MCF 10A (cell line): Measurements from ENCODE around the gene ARHGAP24. TPM values are rescaled to one million over a fixed set of nuclear protein-coding genes. Genes with fewer than 3 reads are reported as not detected.
"Not testable (repeated sequence)": the region's sequence is repeated elsewhere in the genome, so short reads cannot be mapped to it uniquely, and the experiment has no call there.

ENCODE experiments used
- BruUV-seq: library from RNA; stranded (reverse); fragments of 400-500 nt; replicated peaks from 2 replicates; lab custom pipeline; 2021; lab: Mats Ljungman, UMichigan
- CTCF ChIA-PET: fragments of 300-600 bp; sonication (Branson Sonifier 250); formaldehyde crosslinking; extraction: SDS; loops from one replicate; lab custom pipeline; 2021; ENCODE audit warnings: antibody characterized with exemption, inconsistent platforms; lab: Yijun Ruan, JAX
- POLR2A ChIA-PET: fragments of 300-600, 350-650 bp; sonication (Branson Sonifier 250); formaldehyde crosslinking; extraction: SDS; loops from one replicate; lab custom pipeline; 2020; ENCODE audit warnings: antibody characterized with exemption, inconsistent platforms; lab: Yijun Ruan, JAX
- DNase-seq: peaks from one replicate; pipeline ENCODE4 v3.0.0-alpha.2; 2018; ENCODE audit not compliant: unreplicated experiment
- H3K27ac Mint-ChIP-seq: one replicate; pipeline ENCODE4 v1.8.0; 2022; ENCODE audit warnings: mild to moderate bottlenecking, low read depth, mixed read lengths; ENCODE audit not compliant: unreplicated experiment
- H3K27me3 Mint-ChIP-seq: one replicate; pipeline ENCODE4 v1.8.0; 2022; ENCODE audit warnings: mixed read lengths; ENCODE audit not compliant: insufficient read depth, unreplicated experiment
- H3K36me3 Mint-ChIP-seq: one replicate; pipeline ENCODE4 v1.8.0; 2022; ENCODE audit warnings: mild to moderate bottlenecking, moderate library complexity, mixed read lengths; ENCODE audit not compliant: insufficient read depth, unreplicated experiment
- H3K4me1 Mint-ChIP-seq: one replicate; pipeline ENCODE4 v1.8.0; 2022; ENCODE audit warnings: mixed read lengths; ENCODE audit not compliant: insufficient read depth, unreplicated experiment
- H3K4me3 Mint-ChIP-seq: one replicate; pipeline ENCODE4 v1.8.0; 2022; ENCODE audit warnings: mild to moderate bottlenecking, moderate library complexity, mixed read lengths; ENCODE audit not compliant: unreplicated experiment
- H3K9me3 Mint-ChIP-seq: one replicate; pipeline ENCODE4 v1.8.0; 2022; ENCODE audit warnings: mixed read lengths; ENCODE audit not compliant: unreplicated experiment
- CTCF ChIP-seq: fragments of 200-600 bp; IDR thresholded peaks from one replicate; pipeline ENCODE4 v1.8.0; 2022; ENCODE audit warnings: antibody characterized with exemption, mild to moderate bottlenecking; ENCODE audit not compliant: unreplicated experiment
- intact Hi-C: fragments of 100-400 bp; cut with micrococcal nuclease; formaldehyde crosslinking; loops from 2 replicates; pipeline ENCODE4 v1.14.1; 2022
- total RNA-seq: library from RNA; stranded (reverse); gene quantifications from 2 replicates; pipeline ENCODE4 v1.2.3, GENCODE V29; 2022

Gene ARHGAP24
- total RNA-seq, 1 experiment from 2014 or later, result 2.6 TPM

- Mint-ChIP-seq H3K9me3 (no peaks in the 10 kb centered on the region), H3K36me3 (no peaks in the 10 kb centered on the region), H3K27ac (no peak overlapping the region), H3K4me1 (no peaks in the 10 kb centered on the region), H3K27me3 (no peaks in the 10 kb centered on the region), H3K4me3 (no peak overlapping the region)
- intact Hi-C loops, result no loop called here
- ChIA-PET CTCF (no interaction called here), POLR2A (interaction anchor here (1.0 kb wide), 1 partner anchor 122 kb away, joined by 4 read pairs; no protein-coding TSS in a partner anchor)
- TF ChIP-seq CTCF, result no peak
- DNase-seq, result peak; percentile 13
- no TSS peak for BruUV-seq
These were observed 426.6 kb downstream of the ARHGAP24 start for GRCh38 chr4:85901500-85901899.

- POLR2A ChIA-PET, H3K27me3 Mint-ChIP-seq, H3K27ac Mint-ChIP-seq, DNase-seq, H3K4me3 Mint-ChIP-seq, H3K4me1 Mint-ChIP-seq, H3K9me3 Mint-ChIP-seq, BruUV-seq, H3K36me3 Mint-ChIP-seq, intact Hi-C loops: not testable (repeated sequence)
- CTCF ChIA-PET, result interaction anchor here (1.1 kb wide), 1 partner anchor 106 kb away, joined by 4 read pairs; no protein-coding TSS in a partner anchor
These were observed 427.7 kb downstream of the ARHGAP24 start for GRCh38 chr4:85902647-85903046.

- POLR2A ChIA-PET, result interaction anchor here (0.6 kb wide), 1 partner anchor 16 kb away, joined by 3 read pairs; no protein-coding TSS in a partner anchor
- peaks cover 4% of the 10 kb centered on the region for H3K4me1 Mint-ChIP-seq
- no peaks in the 10 kb centered on the region for H3K36me3 Mint-ChIP-seq
- no peak overlapping the region for H3K27ac Mint-ChIP-seq
- CTCF ChIA-PET, result no interaction called here
- peak; percentile 6 for DNase-seq
- no TSS peak for BruUV-seq
- no peaks in the 10 kb centered on the region for H3K27me3 Mint-ChIP-seq
- H3K4me3 Mint-ChIP-seq, result no peak overlapping the region
- no peak for TF ChIP-seq CTCF
- no peaks in the 10 kb centered on the region for H3K9me3 Mint-ChIP-seq
- intact Hi-C loops, result no loop called here
These were observed 430.8 kb downstream of the ARHGAP24 start for GRCh38 chr4:85905761-85906160.

GRCh38 chr4:85907001-85907400 lies 432.1 kb downstream of the ARHGAP24 start:
- H3K27me3 Mint-ChIP-seq, result no peaks in the 10 kb centered on the region
- no peak for DNase-seq
- no peaks in the 10 kb centered on the region for H3K36me3 Mint-ChIP-seq
- no peak overlapping the region for H3K27ac Mint-ChIP-seq
- H3K9me3 Mint-ChIP-seq, result no peaks in the 10 kb centered on the region
- ChIA-PET CTCF (interaction anchor here (0.8 kb wide), 1 partner anchor 21 kb away, joined by 4 read pairs; no protein-coding TSS in a partner anchor), POLR2A (interaction anchor here (0.6 kb wide), 1 partner anchor 800 kb away, joined by 5 read pairs; no protein-coding TSS in a partner anchor)
- intact Hi-C loops, result no loop called here
- no TSS peak for BruUV-seq
- no peak overlapping the region for H3K4me3 Mint-ChIP-seq
- TF ChIP-seq CTCF, result no peak
- H3K4me1 Mint-ChIP-seq, result peaks cover 4% of the 10 kb centered on the region
